ENCODE results near the gene BICDL1. TPM values are rescaled to one million over a fixed set of nuclear protein-coding genes. Genes with fewer than 3 reads are reported as not detected.
A peak's percentile ranks its signal among the peaks of the same experiment; 100 is the strongest.

Gene BICDL1
- total and polyA plus RNA-seq, 7 donors = 0.16 to 13.1 (median 1.4) TPM

DNA sequence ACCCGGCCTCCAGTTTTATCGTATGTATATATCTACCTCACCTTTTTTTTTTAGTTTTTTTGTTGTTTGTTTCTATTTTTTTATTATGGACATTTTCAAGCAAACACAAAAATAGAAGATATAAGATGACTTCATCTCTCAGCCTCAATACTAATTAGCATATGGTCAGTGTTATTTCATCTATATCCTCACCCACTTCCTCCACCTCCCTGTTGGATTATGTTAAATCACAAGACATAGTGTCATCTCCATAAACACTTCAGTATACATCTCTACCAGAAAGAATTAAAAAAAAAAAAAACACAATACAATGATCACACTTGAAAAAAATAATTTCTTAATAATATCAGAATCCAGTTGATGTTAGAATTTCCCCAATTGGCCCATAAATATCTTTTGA is 92.6 kb downstream of the BICDL1 start:
- Histone ChIP-seq H3K27me3 (no peaks in the 10 kb centered on the region), H3K9me3 (no peaks in the 10 kb centered on the region), H3K27ac (no peak overlapping the region), H3K4me3 (no peak overlapping the region), H3K4me1 (peaks cover 0 to 6% (median 4%) of the 10 kb centered on the region in 4 donors), H3K36me3 (no peaks in the 10 kb centered on the region)
- TF ChIP-seq CTCF (IDR thresholded peaks at IDR 0.05) = no peak
- TF ChIP-seq POLR2AphosphoS5 (IDR thresholded peaks at IDR 0.05) = no peak
- no peak for TF ChIP-seq POLR2A (IDR thresholded peaks at IDR 0.05)
- TF ChIP-seq EP300 (IDR thresholded peaks at IDR 0.05) = no peak
- no peak for DNase-seq
- intact Hi-C loops (cut with DNase I) = no loop called here
- WGBS, 2 donors = 98% methylated on average over 2 of the region's 2 CpGs

DNA sequence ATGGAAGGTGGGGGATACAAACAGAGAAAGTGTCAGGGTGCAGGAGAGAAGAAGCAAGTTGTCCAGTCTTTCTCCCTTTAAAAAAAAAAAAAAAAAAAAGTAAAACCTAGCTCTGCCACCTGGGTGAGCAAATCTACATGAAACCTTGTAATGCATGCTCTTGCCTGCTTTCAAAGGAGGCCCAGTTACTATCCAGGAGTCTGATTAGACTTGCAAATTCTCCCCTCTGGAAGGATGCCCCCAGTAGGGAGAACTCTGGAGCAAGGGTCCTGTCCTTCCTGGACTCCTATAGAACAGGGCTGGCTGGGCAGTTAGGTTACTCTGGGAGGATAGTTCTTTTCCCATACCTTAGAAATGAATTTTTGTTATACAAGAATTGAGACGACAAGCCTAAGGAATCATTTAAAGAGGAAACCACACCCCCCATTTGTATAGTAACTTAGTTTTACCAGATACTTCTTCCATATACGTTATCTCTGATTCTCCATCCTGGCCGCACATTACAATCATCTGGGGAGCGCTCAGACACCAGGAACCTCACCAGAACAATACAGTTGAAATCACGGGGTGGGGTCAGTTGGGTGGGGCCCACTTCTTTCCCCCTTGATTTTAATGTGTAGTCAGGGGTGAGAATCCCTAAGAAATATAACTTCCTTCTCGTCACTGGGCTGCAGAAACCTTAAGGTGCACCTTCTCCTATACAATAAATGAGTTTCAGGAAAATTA is 97.0 kb downstream of the BICDL1 start:
- DNase-seq = no peak
- Histone ChIP-seq H3K27me3 (no peaks in the 10 kb centered on the region), H3K27ac (peak overlapping the region; percentile 66 to 82 (median 70)), H3K4me3 (peak overlapping the region in 2 of 4 donors; percentile 38 to 49), H3K9me3 (no peaks in the 10 kb centered on the region), H3K36me3 (no peaks in the 10 kb centered on the region), H3K4me1 (peaks cover 0 to 14% (median 13%) of the 10 kb centered on the region in 4 donors)
- intact Hi-C loops (cut with DNase I) = loop anchor here (2.0 kb wide), 2 partner anchors 31 to 97 kb away; partner anchors contain the start of genes BICDL1 and RAB35
- no peak for TF ChIP-seq EP300 (IDR thresholded peaks at IDR 0.05)
- TF ChIP-seq CTCF (IDR thresholded peaks at IDR 0.05) = no peak
- 30 to 67% methylated on average over 6 of the region's 6 CpGs for WGBS, 2 donors

DNA sequence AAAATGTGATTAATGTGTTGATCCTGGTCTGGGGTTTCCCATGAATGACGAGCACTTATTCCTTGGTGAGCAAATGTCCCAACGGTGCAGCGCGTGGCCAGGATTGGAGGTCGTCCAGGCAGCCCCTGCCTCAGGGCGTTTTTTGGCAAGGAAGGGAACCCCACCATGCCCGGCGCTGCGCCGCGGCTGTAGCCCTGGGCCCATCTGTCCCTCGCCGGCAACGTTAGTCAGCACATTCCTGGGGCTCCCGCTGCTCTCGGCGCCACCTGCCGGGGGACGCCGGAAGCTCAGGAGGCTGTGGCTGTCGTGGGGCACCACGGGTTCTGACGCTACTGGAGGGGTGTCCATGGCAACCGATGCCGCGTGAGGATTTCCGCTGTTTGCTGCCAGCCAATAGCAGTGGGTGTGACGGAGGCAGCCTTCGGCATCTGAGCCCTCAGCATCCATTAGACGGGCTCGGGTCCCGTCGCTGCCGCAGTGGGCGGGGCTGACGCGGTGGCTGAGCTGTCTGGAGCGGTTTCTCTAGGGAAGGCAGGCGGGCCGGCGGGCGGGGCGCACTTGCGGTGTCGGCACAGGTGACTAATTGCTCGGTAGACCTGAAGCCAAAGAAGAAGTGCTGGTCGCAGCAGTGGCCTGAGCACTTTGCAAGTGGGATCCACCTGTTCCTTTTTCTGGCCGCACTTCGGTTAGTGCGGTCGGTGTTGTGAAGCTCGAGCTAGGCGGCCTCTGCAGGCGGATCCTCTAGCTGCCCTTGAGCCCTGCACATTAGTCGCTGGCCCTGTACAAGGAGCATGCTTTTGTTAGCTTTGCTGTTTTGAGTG is 98.0 kb downstream of the BICDL1 start:
- peak; percentile 99 for DNase-seq
- Histone ChIP-seq H3K9me3 (no peaks in the 10 kb centered on the region), H3K27ac (peak overlapping the region; percentile 66 to 82 (median 70)), H3K4me3 (peak overlapping the region; percentile 13 to 49 (median 42)), H3K4me1 (peaks cover 0 to 14% (median 13%) of the 10 kb centered on the region in 4 donors), H3K27me3 (no peaks in the 10 kb centered on the region), H3K36me3 (no peaks in the 10 kb centered on the region)
- TF ChIP-seq EP300 (IDR thresholded peaks at IDR 0.05) = peak in 2 of 4 donors; percentile 63 to 94
- TF ChIP-seq CTCF (IDR thresholded peaks at IDR 0.05) = peak; percentile 92 to 97 (median 96)
- no peak for TF ChIP-seq POLR2A (IDR thresholded peaks at IDR 0.05)
- peak; percentile 59 to 91 (median 70) for TF ChIP-seq POLR2AphosphoS5 (IDR thresholded peaks at IDR 0.05)
- WGBS, 2 donors = 1% methylated on average over 55 of the region's 55 CpGs
- intact Hi-C loops (cut with DNase I) = loop anchor here (2.0 kb wide), 2 partner anchors 30 to 98 kb away; partner anchors contain the start of genes BICDL1 and RAB35

DNA sequence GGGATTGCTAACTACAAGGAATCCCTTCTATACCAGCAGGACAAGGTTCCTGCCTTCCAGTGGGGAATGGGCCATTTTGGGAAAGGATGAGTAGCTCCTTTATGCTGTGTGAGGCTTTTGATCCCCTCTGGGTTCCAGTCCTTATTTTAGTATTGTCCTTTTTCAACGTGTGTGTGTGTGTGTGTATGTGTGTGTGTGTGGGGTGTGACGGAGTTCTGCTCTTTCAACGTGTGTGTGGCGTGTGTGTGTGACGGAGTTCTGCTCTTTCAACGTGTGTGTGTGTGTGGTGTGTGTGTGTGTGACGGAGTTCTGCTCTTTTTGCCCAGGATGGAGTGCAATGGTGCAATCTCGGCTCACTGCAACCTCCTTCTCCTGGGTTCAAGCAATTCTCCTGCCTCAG is 100.1 kb downstream of the BICDL1 start:
- TF ChIP-seq POLR2A (IDR thresholded peaks at IDR 0.05) (no peak), POLR2AphosphoS5 (IDR thresholded peaks at IDR 0.05) (no peak), EP300 (IDR thresholded peaks at IDR 0.05) (no peak), CTCF (IDR thresholded peaks at IDR 0.05) (no peak)
- intact Hi-C loops (cut with DNase I) = no loop called here
- Histone ChIP-seq H3K4me1 (peaks cover 0 to 22% (median 17%) of the 10 kb centered on the region in 4 donors), H3K27ac (no peak overlapping the region), H3K36me3 (peaks cover 0 to 3% (median 0%) of the 10 kb centered on the region in 4 donors), H3K4me3 (no peak overlapping the region), H3K27me3 (no peaks in the 10 kb centered on the region), H3K9me3 (no peaks in the 10 kb centered on the region)
- 31 to 40% methylated on average over 8 of the region's 8 CpGs for WGBS, 2 donors
- no peak for DNase-seq
